ENCODE results near the gene GRIP1.
A peak's percentile ranks its signal among the peaks of the same experiment; 100 is the strongest.

Gene GRIP1

GRCh38 chr12:66629138-66629870 lies 49.6 kb downstream of the GRIP1 start:
- no peak for DNase-seq (ENCODE audit: low read depth)
- no peak overlapping the region for H3K4me3 ChIP-seq (ENCODE audit: low read depth, low read length)
- no peak for TF ChIP-seq CTCF (IDR thresholded peaks at IDR 0.05; ENCODE audit: low read depth, low read length)
- TF ChIP-seq POLR2A (IDR thresholded peaks at IDR 0.05; ENCODE audit: extremely low read depth, insufficient read length) = no peak
- no peak for TF ChIP-seq MYC (IDR thresholded peaks at IDR 0.05; ENCODE audit: low read depth, low read length)
- TF ChIP-seq, protein P1, sequence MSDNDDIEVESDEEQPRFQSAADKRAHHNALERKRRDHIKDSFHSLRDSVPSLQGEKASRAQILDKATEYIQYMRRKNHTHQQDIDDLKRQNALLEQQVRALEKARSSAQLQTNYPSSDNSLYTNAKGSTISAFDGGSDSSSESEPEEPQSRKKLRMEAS (IDR thresholded peaks at IDR 0.05; ENCODE audit: low read depth, low read length) = no peak

- no peak overlapping the region for H3K4me3 ChIP-seq (ENCODE audit: low read depth, low read length)
- TF ChIP-seq, protein P1 (IDR thresholded peaks at IDR 0.05; ENCODE audit: low read depth, low read length) = no peak
- TF ChIP-seq CTCF (IDR thresholded peaks at IDR 0.05; ENCODE audit: low read depth, low read length) = no peak
- no peak for DNase-seq (ENCODE audit: low read depth)
Observed at GRCh38 chr12:66627988-66628317, 50.9 kb downstream of the GRIP1 start.

DNA sequence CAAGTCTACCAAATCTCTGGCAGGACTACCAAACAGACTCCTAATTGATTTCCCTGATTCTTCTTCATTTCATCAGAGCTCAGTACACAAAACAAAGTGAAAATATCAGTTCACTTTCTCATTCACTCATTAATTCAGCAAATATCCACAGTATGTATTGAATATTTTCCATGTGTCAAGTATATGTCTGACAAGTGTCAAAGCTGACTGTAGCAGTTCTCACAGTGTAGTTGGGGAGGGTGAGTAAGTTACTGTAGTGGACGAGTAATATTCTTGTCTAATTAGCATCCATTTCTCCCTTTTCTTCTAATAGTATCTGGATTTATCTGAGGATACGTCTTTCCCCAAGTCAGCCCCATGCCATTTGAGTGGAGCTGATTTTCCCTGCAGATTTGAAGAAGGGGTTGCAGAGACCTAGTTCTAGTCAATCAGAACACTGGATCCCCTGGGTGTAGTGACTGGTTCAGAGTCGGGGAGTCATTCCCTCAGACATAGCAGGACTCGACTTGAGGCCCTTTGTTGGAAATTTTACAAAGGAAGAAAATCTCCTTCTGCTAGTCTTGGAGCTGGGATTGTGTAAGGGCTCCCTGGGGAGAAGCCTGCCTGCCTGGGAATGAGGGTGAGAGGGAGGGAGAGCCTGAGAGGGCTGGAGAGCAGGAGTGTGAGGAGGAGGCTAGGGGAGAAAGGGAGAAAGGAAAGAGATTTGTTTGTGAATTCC lies 51.4 kb downstream of the GRIP1 start:
- H3K4me3 ChIP-seq (ENCODE audit: low read depth, low read length) = no peak overlapping the region
- TF ChIP-seq CTCF (IDR thresholded peaks at IDR 0.05; ENCODE audit: low read depth, low read length) (no peak), MYC (IDR thresholded peaks at IDR 0.05; ENCODE audit: low read depth, low read length) (no peak)
- TF ChIP-seq, protein P1 (IDR thresholded peaks at IDR 0.05; ENCODE audit: low read depth, low read length) = no peak
- DNase-seq (ENCODE audit: low read depth) = no peak

DNA sequence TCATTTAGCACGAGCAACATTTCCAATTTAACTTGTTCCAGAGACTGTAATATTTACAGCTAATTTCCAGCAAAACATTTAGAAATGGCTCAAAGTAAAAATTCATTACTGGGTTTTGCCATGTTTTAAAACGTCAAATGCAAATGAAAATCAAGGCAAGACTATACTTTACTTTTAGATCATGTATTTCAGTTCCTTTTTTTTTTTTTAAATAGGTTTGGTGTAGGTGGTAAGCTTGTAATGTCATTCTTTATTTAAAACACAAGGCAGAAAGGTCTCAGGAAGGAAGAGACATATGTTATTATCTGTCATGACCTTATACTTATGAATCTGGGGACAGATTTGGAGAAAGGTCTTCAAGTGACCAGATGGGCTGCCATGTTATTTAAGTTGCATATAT lies 54.1 kb downstream of the GRIP1 start:
- no peak overlapping the region for H3K4me3 ChIP-seq (ENCODE audit: low read depth, low read length)
- no peak for DNase-seq (ENCODE audit: low read depth)
- TF ChIP-seq CTCF (IDR thresholded peaks at IDR 0.05; ENCODE audit: low read depth, low read length) (no peak), POLR2A (IDR thresholded peaks at IDR 0.05; ENCODE audit: extremely low read depth, insufficient read length) (no peak)
- TF ChIP-seq, protein P1 (IDR thresholded peaks at IDR 0.05; ENCODE audit: low read depth, low read length) = no peak

- TF ChIP-seq POLR2A (IDR thresholded peaks at IDR 0.05; ENCODE audit: extremely low read depth, insufficient read length) = no peak
- TF ChIP-seq CTCF (IDR thresholded peaks at IDR 0.05; ENCODE audit: low read depth, low read length) = no peak
- TF ChIP-seq, protein P1 (IDR thresholded peaks at IDR 0.05; ENCODE audit: low read depth, low read length) = no peak
- no peak overlapping the region for H3K4me3 ChIP-seq (ENCODE audit: low read depth, low read length)
- peak; percentile 42 for DNase-seq (ENCODE audit: low read depth)
Observed at GRCh38 chr12:66623455-66623854, 55.4 kb downstream of the GRIP1 start.

All from NB4 (cell line).